DMS79 (cell line): ENCODE data around the gene PHYHD1.

ENCODE experiments used
- DNase-seq: peaks from one replicate; lab custom pipeline; 2025; lab: John Stamatoyannopoulos, UW

Gene PHYHD1

DNA sequence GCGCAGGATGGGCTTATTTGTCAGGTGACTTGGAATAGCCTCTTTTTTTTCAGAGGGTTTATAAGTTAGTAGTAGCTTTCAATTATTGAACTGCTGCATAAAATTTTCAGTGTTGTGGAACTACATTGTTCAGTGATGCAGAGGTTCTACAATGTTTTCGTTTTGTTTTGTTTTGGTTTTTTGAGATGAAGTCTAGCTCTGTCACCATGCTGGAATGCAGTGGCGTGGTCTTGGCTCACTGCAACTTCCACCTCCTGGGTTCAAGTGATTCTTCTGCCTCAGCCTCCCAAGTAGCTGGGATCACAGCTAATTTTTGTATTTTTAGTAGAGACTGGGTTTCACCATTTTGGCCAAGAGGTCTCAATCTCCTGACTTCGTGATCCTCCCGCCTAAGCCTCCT lies 48.7 kb downstream of the PHYHD1 start:
- no peak for DNase-seq

DNA sequence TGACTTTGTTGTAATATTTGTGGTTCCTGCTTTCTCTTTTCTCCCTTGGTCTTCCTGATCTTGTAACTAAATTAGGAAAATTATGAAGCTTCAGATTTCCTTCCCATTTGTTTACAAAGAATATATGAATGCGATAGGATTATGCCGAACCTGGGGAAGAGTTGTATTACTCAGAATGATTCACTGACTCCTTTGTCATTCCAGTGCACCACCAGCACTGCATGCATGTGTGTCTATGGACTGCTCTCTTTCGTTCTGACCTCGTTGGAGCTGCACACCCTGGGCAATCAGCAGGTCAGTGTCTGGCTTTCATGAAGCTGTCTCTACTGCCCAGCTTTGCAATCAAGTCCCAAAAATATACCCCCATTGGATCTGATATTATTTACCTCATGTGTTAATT lies 52.2 kb downstream of the PHYHD1 start:
- no peak for DNase-seq

DNA sequence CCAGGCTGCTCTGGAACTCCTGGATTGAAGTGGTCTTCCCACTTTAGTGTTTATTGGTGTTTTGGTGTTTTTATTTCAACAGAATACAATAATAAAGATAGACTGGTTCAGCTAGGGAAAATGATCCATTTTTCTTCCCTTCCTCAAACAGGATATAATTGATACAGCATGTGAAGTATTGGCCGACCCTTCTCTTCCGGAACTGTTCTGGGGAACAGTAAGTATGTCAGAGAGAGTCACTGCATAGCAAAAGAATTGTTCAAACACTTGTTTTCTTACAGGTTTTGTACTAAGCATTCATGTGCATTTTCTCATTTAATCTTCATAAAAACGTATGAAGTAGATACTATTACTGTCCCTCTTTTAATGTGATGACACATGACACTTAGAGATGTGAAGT lies 58.3 kb downstream of the PHYHD1 start:
- DNase-seq = no peak

DNA sequence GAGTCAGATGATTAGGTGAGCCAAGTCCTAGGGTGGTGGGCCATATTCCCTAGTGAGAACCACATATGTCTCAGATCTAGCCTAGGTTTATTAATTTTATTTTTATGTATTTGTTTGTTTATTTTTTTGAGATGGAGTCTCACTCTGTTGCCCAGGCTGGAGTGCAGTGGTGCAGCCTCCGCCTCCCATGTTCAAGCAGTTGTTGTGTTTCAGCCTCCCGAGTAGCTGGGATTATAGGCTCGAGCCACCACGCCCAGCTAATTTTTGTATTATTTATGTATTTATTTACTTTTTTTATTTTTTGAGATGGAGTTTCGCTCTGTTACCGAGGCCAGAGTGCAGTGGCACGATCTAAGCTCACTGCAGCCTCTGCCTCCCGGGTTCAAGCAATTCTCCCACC lies 62.8 kb downstream of the PHYHD1 start:
- DNase-seq = no peak

DNA sequence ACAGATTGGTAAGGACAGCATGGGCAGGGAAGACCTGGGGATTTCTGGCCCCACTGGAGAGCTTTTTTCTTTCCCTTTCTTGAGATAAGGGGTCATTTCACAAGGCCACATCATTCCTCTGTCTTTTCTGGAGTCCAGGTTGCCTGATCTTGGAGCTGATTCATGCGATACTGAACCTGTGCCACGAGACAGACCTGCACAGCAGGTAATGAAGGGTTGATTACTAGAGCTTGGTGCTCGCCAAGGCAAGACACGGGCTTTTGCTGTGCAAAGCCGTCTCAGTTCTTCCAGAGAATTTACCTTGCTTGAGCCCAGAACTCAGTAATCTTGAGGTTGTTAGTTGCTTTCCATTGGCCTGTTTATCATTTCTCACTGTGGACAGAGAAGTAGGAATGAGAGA lies 65.9 kb downstream of the PHYHD1 start:
- no peak for DNase-seq

DNA sequence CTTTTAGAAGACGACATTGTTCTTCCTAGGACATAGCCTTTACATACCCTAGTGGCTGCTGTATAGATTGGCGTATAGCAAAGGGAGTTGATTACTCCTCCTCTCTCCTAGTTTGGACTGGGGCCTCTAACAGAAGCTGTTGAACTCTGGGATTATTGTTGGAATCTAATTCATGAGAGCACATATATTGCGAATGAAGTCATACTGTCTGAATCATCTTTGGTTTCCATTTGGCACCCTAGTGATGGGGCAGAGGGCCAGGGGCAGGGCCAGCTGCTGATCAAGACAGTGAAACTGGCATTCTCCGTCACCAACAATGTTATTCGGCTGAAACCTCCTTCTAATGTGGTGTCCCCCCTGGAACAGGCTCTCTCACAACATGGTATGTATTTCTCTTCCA lies 67.0 kb downstream of the PHYHD1 start:
- DNase-seq = no peak
